ENCODE data around the gene PRSS1.

GRCh38 chr7:142750321-142750938 is 1.2 kb downstream of the PRSS1 start:
- TF ChIP-seq GATA2 (IDR thresholded peaks at IDR 0.05; ENCODE audit: insufficient read depth, insufficient read length, low read depth, low read length) (no peak), CTCF (IDR thresholded peaks at IDR 0.05; ENCODE audit: extremely low read depth in 1 of 2, insufficient read depth in 1 of 2, low read depth in 1 of 2, low read length in 2 of 2) (no peak)

Data from endothelial cell of umbilical vein (primary cell).